ENCODE data around the gene MAN2B1. TPM values are rescaled to one million over a fixed set of nuclear protein-coding genes. Genes with fewer than 3 reads are reported as not detected.

MAN2B1 gene
- total RNA-seq, 1 experiment from 2014 or later, result 93.5 TPM

- no peak overlapping the region for H2BK15ac ChIP-seq (ENCODE audit: low read depth, low read length)
- H3K14ac ChIP-seq (ENCODE audit: insufficient read depth, low read length), result no peak overlapping the region
- no peak overlapping the region for H2BK120ac ChIP-seq (ENCODE audit: low read depth, low read length, poor library complexity, severe bottlenecking)
- peaks cover 6 to 17% (median 14%) of the 10 kb centered on the region in 3 experiments for H3K36me3 Mint-ChIP-seq (ENCODE audit: insufficient read depth in 1 of 3, low read depth in 3 of 3)
- no CpG with 5 or more reads among the region's 8 CpGs for WGBS (ENCODE audit: extremely low coverage, insufficient read length, low lambda C conversion rate)
- H3K23ac ChIP-seq (ENCODE audit: insufficient read length, low read depth, low read length), result no peak overlapping the region
- H3K4ac ChIP-seq (ENCODE audit: low read depth, low read length), result no peak overlapping the region
- no peak overlapping the region for H3K27ac ChIP-seq (ENCODE audit: insufficient read length, low read depth, low read length)
- H3K23me2 ChIP-seq (ENCODE audit: insufficient read length, low read depth, low read length, poor library complexity, severe bottlenecking), result no peaks in the 10 kb centered on the region
- no peak overlapping the region for H2BK20ac ChIP-seq (ENCODE audit: low read depth, low read length, poor library complexity, severe bottlenecking)
- no peak overlapping the region for H4K8ac ChIP-seq (replicated peaks; ENCODE audit: insufficient read length, low read depth, low read length)
- H2BK12ac ChIP-seq (ENCODE audit: insufficient read length, low read depth, low read length), result no peak overlapping the region
- H3K9ac ChIP-seq (ENCODE audit: extremely low read depth, insufficient read length, low read length), result no peak overlapping the region
- no peak overlapping the region; a peak in 1 of 5 replicates for H3K4me3 Mint-ChIP-seq
- no peaks in the 10 kb centered on the region for H4K20me1 ChIP-seq (ENCODE audit: control insufficient read depth, insufficient read depth, insufficient read length)
- no peak overlapping the region for H2AK5ac ChIP-seq (ENCODE audit: insufficient read length, low read length)
- no peaks in the 10 kb centered on the region for H3K79me1 ChIP-seq (ENCODE audit: insufficient read depth, low read depth, low read length, poor library complexity, severe bottlenecking)
- DNase-seq, result no peak
- TF ChIP-seq, protein P1, sequence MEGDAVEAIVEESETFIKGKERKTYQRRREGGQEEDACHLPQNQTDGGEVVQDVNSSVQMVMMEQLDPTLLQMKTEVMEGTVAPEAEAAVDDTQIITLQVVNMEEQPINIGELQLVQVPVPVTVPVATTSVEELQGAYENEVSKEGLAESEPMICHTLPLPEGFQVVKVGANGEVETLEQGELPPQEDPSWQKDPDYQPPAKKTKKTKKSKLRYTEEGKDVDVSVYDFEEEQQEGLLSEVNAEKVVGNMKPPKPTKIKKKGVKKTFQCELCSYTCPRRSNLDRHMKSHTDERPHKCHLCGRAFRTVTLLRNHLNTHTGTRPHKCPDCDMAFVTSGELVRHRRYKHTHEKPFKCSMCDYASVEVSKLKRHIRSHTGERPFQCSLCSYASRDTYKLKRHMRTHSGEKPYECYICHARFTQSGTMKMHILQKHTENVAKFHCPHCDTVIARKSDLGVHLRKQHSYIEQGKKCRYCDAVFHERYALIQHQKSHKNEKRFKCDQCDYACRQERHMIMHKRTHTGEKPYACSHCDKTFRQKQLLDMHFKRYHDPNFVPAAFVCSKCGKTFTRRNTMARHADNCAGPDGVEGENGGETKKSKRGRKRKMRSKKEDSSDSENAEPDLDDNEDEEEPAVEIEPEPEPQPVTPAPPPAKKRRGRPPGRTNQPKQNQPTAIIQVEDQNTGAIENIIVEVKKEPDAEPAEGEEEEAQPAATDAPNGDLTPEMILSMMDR (conservative IDR thresholded peaks at IDR 0.05), result no peak
- H4K91ac ChIP-seq (ENCODE audit: insufficient read length, low read depth, low read length), result no peak overlapping the region
- peaks cover 0 to 2% of the 10 kb centered on the region in 2 experiments; a peak in 1 of 4 replicates for H3K4me1 Mint-ChIP-seq
- H3K18ac ChIP-seq (ENCODE audit: insufficient read length, low read depth, low read length), result no peak overlapping the region
- no peak overlapping the region for H4K5ac ChIP-seq (ENCODE audit: insufficient read length, low read depth, low read length)
- H3K4me1 ChIP-seq (ENCODE audit: insufficient read depth, low read length), result no peaks in the 10 kb centered on the region
- H3K4me2 ChIP-seq (ENCODE audit: insufficient read depth, insufficient read length, low read length), result no peak overlapping the region
- no peak overlapping the region for H3K56ac ChIP-seq (ENCODE audit: insufficient read length, low read depth, low read length)
- no peak overlapping the region for H2BK5ac ChIP-seq (ENCODE audit: insufficient read length, low read length)
- no peaks in the 10 kb centered on the region for H3K79me2 ChIP-seq (ENCODE audit: insufficient read depth, low read length)
- H3K27me3 ChIP-seq (ENCODE audit: insufficient read depth, low read length), result no peaks in the 10 kb centered on the region
- H3T11ph ChIP-seq (ENCODE audit: low read length), result no peak overlapping the region
- peaks cover 0 to 5% of the 10 kb centered on the region in 2 experiments; a peak in 3 of 5 replicates for H3K9me3 Mint-ChIP-seq
- peaks cover 2% of the 10 kb centered on the region; the same call in 1 of the 2 replicates for H3K27me3 Mint-ChIP-seq (ENCODE audit: low read depth)
- H3K27ac Mint-ChIP-seq, result no peak overlapping the region
- no peak overlapping the region for H2AFZ ChIP-seq (ENCODE audit: low read length)
- H3K9me3 ChIP-seq (ENCODE audit: control insufficient read depth, low read depth, low read length), result no peaks in the 10 kb centered on the region
Measured at GRCh38 chr19:12647047-12647446, 19.5 kb downstream of the MAN2B1 start.

Measured in H9 (cell line).